ENCODE measurements around the gene IPO4. TPM values are rescaled to one million over a fixed set of nuclear protein-coding genes. Genes with fewer than 3 reads are reported as not detected.

The IPO4 gene
- total and polyA plus RNA-seq, 2 of the 4 experiments (the other 2 are of a cell fraction) = 37.6 to 39.4 TPM

DNA sequence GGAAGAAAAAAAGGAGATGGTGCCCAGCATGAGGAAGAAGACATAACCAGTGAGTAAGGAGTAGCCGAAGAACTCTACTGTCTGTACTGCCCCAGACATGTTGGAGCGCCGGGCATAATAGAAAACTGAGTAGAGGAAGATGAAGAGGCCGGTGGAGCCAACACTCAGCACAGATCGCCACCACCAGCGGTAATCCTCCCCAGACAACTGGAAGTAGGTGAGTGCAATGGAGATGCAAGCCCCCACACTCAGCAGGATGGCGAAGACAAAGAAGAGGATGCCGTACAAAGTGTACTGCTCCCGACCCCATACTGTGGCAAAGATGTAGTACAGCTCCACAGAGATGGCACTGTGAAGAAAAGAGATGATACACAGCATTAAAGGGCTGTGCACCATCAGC lies 844 bp upstream of the IPO4 start:
- no peak overlapping the region for H3K9ac ChIP-seq (ENCODE audit: low read depth, low read length)

More for the DNA sequence above, 844 bp upstream of the IPO4 start:
- no peak for TF ChIP-seq SMC3 (IDR thresholded peaks at IDR 0.05; ENCODE audit: low read depth, low read length)
- TF ChIP-seq ELK1 (IDR thresholded peaks at IDR 0.05; ENCODE audit: borderline replicate concordance, low read depth, low read length) = no peak
- no peak for TF ChIP-seq RFX5 (IDR thresholded peaks at IDR 0.05; ENCODE audit: low read depth, low read length)
- TF ChIP-seq, protein P1, sequence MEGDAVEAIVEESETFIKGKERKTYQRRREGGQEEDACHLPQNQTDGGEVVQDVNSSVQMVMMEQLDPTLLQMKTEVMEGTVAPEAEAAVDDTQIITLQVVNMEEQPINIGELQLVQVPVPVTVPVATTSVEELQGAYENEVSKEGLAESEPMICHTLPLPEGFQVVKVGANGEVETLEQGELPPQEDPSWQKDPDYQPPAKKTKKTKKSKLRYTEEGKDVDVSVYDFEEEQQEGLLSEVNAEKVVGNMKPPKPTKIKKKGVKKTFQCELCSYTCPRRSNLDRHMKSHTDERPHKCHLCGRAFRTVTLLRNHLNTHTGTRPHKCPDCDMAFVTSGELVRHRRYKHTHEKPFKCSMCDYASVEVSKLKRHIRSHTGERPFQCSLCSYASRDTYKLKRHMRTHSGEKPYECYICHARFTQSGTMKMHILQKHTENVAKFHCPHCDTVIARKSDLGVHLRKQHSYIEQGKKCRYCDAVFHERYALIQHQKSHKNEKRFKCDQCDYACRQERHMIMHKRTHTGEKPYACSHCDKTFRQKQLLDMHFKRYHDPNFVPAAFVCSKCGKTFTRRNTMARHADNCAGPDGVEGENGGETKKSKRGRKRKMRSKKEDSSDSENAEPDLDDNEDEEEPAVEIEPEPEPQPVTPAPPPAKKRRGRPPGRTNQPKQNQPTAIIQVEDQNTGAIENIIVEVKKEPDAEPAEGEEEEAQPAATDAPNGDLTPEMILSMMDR (conservative IDR thresholded peaks at IDR 0.05; ENCODE audit: low read depth, low read length) = no peak
- TF ChIP-seq MAFK (IDR thresholded peaks at IDR 0.05; ENCODE audit: low read depth, low read length) = no peak
- TF ChIP-seq MAZ (IDR thresholded peaks at IDR 0.05; ENCODE audit: borderline replicate concordance, low read depth, low read length) = no peak
- TF ChIP-seq USF2 (IDR thresholded peaks at IDR 0.05; ENCODE audit: low read depth, low read length) = no peak
- no peak for TF ChIP-seq FOS (IDR thresholded peaks at IDR 0.05; ENCODE audit: low read depth, low read length)
- TF ChIP-seq MXI1 (IDR thresholded peaks at IDR 0.05; ENCODE audit: borderline replicate concordance, low read depth, low read length) = no peak
- no peak for TF ChIP-seq BHLHE40 (IDR thresholded peaks at IDR 0.05; ENCODE audit: low read depth, low read length)
- TF ChIP-seq NFE2L2 (IDR thresholded peaks at IDR 0.05; ENCODE audit: low read depth, low read length) = no peak
- no peak for TF ChIP-seq CEBPB (IDR thresholded peaks at IDR 0.05; ENCODE audit: low read depth, low read length)
- no peak for TF ChIP-seq RAD21 (IDR thresholded peaks at IDR 0.05; ENCODE audit: low read length)
- TF ChIP-seq RCOR1 (IDR thresholded peaks at IDR 0.05; ENCODE audit: insufficient replicate concordance, low read length) = no peak
- TF ChIP-seq CHD1 (IDR thresholded peaks at IDR 0.05; ENCODE audit: low read depth, low read length) = no peak
- no peak for TF ChIP-seq POLR2A (IDR thresholded peaks at IDR 0.05; ENCODE audit: low read depth, low read length)
- H3K4me3 ChIP-seq (ENCODE audit: insufficient read depth, low read depth, low read length) = no peak overlapping the region
- no peak overlapping the region for H3K14ac ChIP-seq (replicated peaks; ENCODE audit: low read depth, low read length)
- H4K20me1 ChIP-seq (ENCODE audit: insufficient read depth, low read length) = no peaks in the 10 kb centered on the region
- POLR2A ChIA-PET (ENCODE audit: unreplicated experiment) = interaction anchor here (0.6 kb wide), 1 partner anchor 9 kb away, joined by 3 read pairs; no protein-coding TSS in a partner anchor
- no CpG with 5 or more reads among the region's 9 CpGs for WGBS, 2 experiments (ENCODE audit: extremely low coverage in 2 of 2, insufficient read length in 1 of 2)
- H4K91ac ChIP-seq (ENCODE audit: insufficient read depth, low read depth, low read length) = no peak overlapping the region
- intact Hi-C loops (cut with micrococcal nuclease) = no loop called here
- H3K56ac ChIP-seq (ENCODE audit: extremely low read depth, insufficient read depth, low read length) = no peak overlapping the region
- no peak overlapping the region for H3K23ac ChIP-seq (ENCODE audit: low read depth, low read length)
- no peak overlapping the region for H2AK9ac ChIP-seq (replicated peaks; ENCODE audit: low read depth, low read length, poor library complexity)
- H3K36me3 ChIP-seq (ENCODE audit: control insufficient read depth, insufficient read depth, low read length) = peaks cover 46% of the 10 kb centered on the region
- H3K4me1 ChIP-seq (ENCODE audit: control insufficient read depth, insufficient read depth, low read length) = peaks cover 5% of the 10 kb centered on the region
- ATAC-seq (ENCODE audit: low read depth) = no peak
- no peak for DNase-seq
- peaks cover 18% of the 10 kb centered on the region for H3K9me1 ChIP-seq (ENCODE audit: insufficient read depth, low read length)
- no peak overlapping the region for H2AK5ac ChIP-seq (ENCODE audit: low read depth, low read length)
- H4K5ac ChIP-seq (ENCODE audit: low read depth, low read length) = no peak overlapping the region
- H3K4ac ChIP-seq (ENCODE audit: low read depth, low read length) = no peak overlapping the region
- H3K79me1 ChIP-seq (ENCODE audit: low read depth in 1 of 2, low read length in 2 of 2) = peaks cover 28 to 74% of the 10 kb centered on the region in 2 experiments
- in situ Hi-C loops (cut with MboI; ENCODE audit: low sequenced_read_pairs) = no loop called here
- H3K9me3 ChIP-seq (ENCODE audit: control insufficient read depth, insufficient read depth, low read length) = no peaks in the 10 kb centered on the region
- no peak overlapping the region for H2BK20ac ChIP-seq (ENCODE audit: low read depth, low read length)
- CTCF ChIA-PET = interaction anchor here (1.0 to 1.3 kb wide), 2 partner anchors 28 to 108 kb away, joined by 3 to 4 read pairs; partner anchors contain the start of gene IRF9
- H2BK15ac ChIP-seq (ENCODE audit: low read depth, low read length) = no peak overlapping the region
- H2AFZ ChIP-seq (replicated peaks; ENCODE audit: low read length, poor library complexity) = no peak overlapping the region
- dilution Hi-C loops (cut with HindIII; ENCODE audit: low sequenced_read_pairs, unreplicated experiment) = no loop called here
- no TSS peak for BruUV-seq (replicated peaks)
- H3K18ac ChIP-seq (ENCODE audit: low read depth, low read length) = no peak overlapping the region
- H2BK5ac ChIP-seq (ENCODE audit: low read depth, low read length, poor library complexity, severe bottlenecking) = no peak overlapping the region
- no peak overlapping the region for H3K27ac ChIP-seq (ENCODE audit: insufficient read depth, low read length)
- no peaks in the 10 kb centered on the region for H3K27me3 ChIP-seq (ENCODE audit: control insufficient read depth, insufficient read depth, low read length)
- H4K8ac ChIP-seq (ENCODE audit: low read depth in 2 of 2, low read length in 2 of 2) = peak overlapping the region; percentile 6 to 89; a peak in 2 of 4 replicates
- no peak overlapping the region for H3K4me2 ChIP-seq (ENCODE audit: low read depth, low read length)
- H2BK120ac ChIP-seq (ENCODE audit: low read depth, low read length) = no peak overlapping the region
